Measurements from ENCODE around the gene C1QB. TPM values are rescaled to one million over a fixed set of nuclear protein-coding genes. Genes with fewer than 3 reads are reported as not detected.

C1QB gene
- total and polyA plus RNA-seq, 10 donors, result 225 to 3,817 (median 1,581) TPM

DNA sequence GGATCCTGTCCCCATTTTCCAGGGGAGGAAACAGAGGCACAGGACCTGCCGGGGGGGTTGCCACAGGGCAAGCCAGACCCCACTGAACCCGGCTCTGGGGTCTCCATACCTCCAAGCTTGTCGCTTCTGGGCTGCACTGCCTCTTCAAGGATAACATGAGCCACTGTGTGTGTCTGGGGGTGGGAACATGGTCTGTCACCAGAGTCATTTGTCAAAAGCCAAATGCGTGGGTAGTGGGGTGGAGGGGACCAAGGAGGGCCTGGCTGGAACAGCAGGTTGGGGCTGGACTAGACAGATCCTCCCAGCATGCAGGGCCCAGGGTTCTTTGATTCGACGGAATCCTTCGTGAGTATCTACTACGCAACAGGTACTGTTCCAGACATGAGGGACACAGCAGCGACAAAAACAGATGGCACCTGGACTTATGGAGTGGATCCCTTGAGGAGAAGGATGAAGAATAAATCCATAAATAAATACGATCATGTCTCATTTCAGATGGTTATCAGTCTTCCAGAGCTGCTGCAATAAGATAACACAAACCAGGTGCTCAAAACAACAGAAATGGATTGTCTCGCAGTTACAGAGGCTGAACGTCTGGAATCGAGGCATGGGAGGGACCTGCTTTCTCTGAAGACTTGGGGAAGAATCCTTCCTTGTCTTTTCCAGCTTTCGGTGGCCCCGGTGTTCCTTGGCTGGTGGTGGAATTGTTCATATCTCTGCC, 28.7 kb downstream of the C1QB start:
- no peak overlapping the region for H3K27ac ChIP-seq
- no peaks in the 10 kb centered on the region for H3K4me1 ChIP-seq
- peaks cover 0 to 42% (median 0%) of the 10 kb centered on the region in 7 donors for H3K27me3 ChIP-seq (replicated peaks in 1 of 7)
- TF ChIP-seq, protein P1, sequence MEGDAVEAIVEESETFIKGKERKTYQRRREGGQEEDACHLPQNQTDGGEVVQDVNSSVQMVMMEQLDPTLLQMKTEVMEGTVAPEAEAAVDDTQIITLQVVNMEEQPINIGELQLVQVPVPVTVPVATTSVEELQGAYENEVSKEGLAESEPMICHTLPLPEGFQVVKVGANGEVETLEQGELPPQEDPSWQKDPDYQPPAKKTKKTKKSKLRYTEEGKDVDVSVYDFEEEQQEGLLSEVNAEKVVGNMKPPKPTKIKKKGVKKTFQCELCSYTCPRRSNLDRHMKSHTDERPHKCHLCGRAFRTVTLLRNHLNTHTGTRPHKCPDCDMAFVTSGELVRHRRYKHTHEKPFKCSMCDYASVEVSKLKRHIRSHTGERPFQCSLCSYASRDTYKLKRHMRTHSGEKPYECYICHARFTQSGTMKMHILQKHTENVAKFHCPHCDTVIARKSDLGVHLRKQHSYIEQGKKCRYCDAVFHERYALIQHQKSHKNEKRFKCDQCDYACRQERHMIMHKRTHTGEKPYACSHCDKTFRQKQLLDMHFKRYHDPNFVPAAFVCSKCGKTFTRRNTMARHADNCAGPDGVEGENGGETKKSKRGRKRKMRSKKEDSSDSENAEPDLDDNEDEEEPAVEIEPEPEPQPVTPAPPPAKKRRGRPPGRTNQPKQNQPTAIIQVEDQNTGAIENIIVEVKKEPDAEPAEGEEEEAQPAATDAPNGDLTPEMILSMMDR (IDR thresholded peaks at IDR 0.05 in 8 of 11, conservative IDR thresholded peaks at IDR 0.05 in 3 of 11), result no peak
- TF ChIP-seq POLR2AphosphoS5 (IDR thresholded peaks at IDR 0.05), result no peak
- TF ChIP-seq POLR2A (IDR thresholded peaks at IDR 0.05), result no peak
- no peak overlapping the region for H3K4me3 ChIP-seq
- DNase-seq, result peak; percentile 21
- intact Hi-C loops (cut with DNase I; ENCODE audit: low total_unique reads), result no loop called here
- H3K9me3 ChIP-seq, result no peaks in the 10 kb centered on the region
- 78 to 84% (median 81%) methylated on average over 15 of the region's 15 CpGs for WGBS, 5 donors
- H3K36me3 ChIP-seq, result no peaks in the 10 kb centered on the region

DNA sequence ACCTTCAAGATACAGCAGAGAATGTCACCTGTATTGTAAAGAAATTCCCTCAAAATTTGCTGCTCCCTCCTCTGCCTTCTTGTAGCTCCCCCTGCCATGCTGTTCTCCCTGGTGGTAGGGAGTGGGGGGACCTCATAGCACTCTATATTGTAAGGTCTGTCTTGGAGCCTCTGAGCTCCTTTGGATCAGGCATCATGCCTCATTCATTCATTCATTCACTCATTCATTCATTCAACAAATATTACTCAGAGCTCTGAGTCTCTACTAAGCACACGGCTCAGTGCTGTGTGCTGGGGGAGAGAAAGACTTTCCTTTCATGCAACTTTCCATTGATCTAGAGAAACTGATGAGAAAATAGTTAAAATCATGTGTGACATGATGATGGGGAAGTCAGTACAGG, 30.5 kb downstream of the C1QB start:
- TF ChIP-seq POLR2AphosphoS5 (IDR thresholded peaks at IDR 0.05) (no peak), POLR2A (IDR thresholded peaks at IDR 0.05) (no peak)
- TF ChIP-seq, protein P1 (IDR thresholded peaks at IDR 0.05 in 8 of 11, conservative IDR thresholded peaks at IDR 0.05 in 3 of 11), result no peak
- Histone ChIP-seq H3K27ac (no peak overlapping the region), H3K9me3 (no peaks in the 10 kb centered on the region), H3K4me1 (no peaks in the 10 kb centered on the region), H3K36me3 (no peaks in the 10 kb centered on the region), H3K27me3 (replicated peaks in 1 of 7) (peaks cover 0 to 38% (median 0%) of the 10 kb centered on the region in 7 donors), H3K4me3 (no peak overlapping the region)
- DNase-seq, result no peak
- 75 to 85% (median 83%) methylated on average over 1 of the region's 1 CpG for WGBS, 5 donors
- intact Hi-C loops (cut with DNase I; ENCODE audit: low total_unique reads), result no loop called here

DNA sequence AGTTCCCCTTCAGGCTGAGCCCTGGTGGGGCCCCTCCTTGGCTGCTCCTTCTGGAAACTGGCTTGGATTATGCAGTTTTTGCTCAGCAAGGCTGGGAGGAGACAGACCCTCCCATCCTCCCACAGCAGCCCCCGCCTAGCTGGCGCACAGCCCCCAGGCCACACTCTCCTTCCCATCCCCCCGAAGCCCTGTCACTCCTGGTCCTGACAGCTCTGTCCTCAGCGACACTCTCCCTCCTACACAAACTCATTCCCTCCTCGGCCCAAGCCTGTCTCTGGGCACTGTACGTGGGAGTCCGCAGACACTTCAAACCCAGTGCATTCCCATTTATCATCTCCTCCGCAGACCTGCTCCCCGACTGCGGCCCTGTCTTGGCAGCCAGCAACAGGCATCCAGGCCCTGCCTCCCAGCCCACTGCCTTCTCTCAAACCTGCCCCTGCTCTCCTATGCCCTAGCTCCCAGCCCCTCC, 32.6 kb downstream of the C1QB start:
- H3K4me1 ChIP-seq, result no peaks in the 10 kb centered on the region
- 60 to 75% (median 71%) methylated on average over 10 of the region's 10 CpGs for WGBS, 5 donors
- no peaks in the 10 kb centered on the region for H3K9me3 ChIP-seq
- H3K27ac ChIP-seq, result no peak overlapping the region
- TF ChIP-seq, protein P1 (IDR thresholded peaks at IDR 0.05 in 8 of 11, conservative IDR thresholded peaks at IDR 0.05 in 3 of 11), result no peak
- TF ChIP-seq POLR2A (IDR thresholded peaks at IDR 0.05), result no peak
- TF ChIP-seq POLR2AphosphoS5 (IDR thresholded peaks at IDR 0.05), result no peak
- DNase-seq, result no peak
- H3K4me3 ChIP-seq, result no peak overlapping the region
- intact Hi-C loops (cut with DNase I; ENCODE audit: low total_unique reads), result no loop called here
- H3K27me3 ChIP-seq (replicated peaks in 1 of 7), result peaks cover 0 to 38% (median 0%) of the 10 kb centered on the region in 7 donors
- H3K36me3 ChIP-seq, result no peaks in the 10 kb centered on the region

DNA sequence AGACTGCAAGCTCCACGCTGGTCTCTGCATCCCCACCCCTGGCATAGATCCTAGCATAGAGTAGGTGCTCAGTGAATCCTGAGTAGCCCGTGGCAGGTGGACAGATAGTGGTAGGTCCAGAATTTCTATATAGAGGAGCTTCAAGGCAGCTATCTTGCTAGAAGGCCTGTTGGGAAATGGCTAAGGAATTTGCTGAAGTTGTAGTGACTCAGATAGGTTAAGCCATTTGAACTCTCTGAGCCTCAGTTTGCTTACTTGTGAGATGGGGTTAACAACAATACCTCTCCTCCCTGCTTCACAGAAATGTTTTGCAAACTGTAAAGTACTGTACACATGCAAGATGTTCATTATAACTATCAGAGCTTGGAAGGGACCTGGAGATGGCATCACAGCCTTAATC, 34.2 kb downstream of the C1QB start:
- Histone ChIP-seq H3K4me1 (no peaks in the 10 kb centered on the region), H3K27me3 (replicated peaks in 1 of 7) (peaks cover 0 to 32% (median 0%) of the 10 kb centered on the region in 7 donors), H3K9me3 (no peaks in the 10 kb centered on the region), H3K27ac (no peak overlapping the region), H3K4me3 (no peak overlapping the region), H3K36me3 (no peaks in the 10 kb centered on the region)
- intact Hi-C loops (cut with DNase I; ENCODE audit: low total_unique reads), result no loop called here
- no peak for DNase-seq
- WGBS, 5 donors, result 67 to 85% (median 84%) methylated on average over 2 of the region's 2 CpGs
- no peak for TF ChIP-seq POLR2AphosphoS5 (IDR thresholded peaks at IDR 0.05)
- TF ChIP-seq, protein P1 (IDR thresholded peaks at IDR 0.05 in 8 of 11, conservative IDR thresholded peaks at IDR 0.05 in 3 of 11), result no peak
- TF ChIP-seq POLR2A (IDR thresholded peaks at IDR 0.05), result no peak
